K562 (cell line): ENCODE results near the gene STMP1. TPM values are rescaled to one million over a fixed set of nuclear protein-coding genes. Genes with fewer than 3 reads are reported as not detected.

Source experiments
- ATF7 ChIP-seq: fragments of 450-650 bp; IDR thresholded peaks from 2 replicates; pipeline ENCODE4 v1.7.1; 2014; ENCODE audit warnings: mild to moderate bottlenecking, moderate library complexity
- CBX5 ChIP-seq: IDR thresholded peaks from 2 replicates; pipeline ENCODE4 v1.6.1; 2014; ENCODE audit warnings: low read depth, borderline replicate concordance
- CREB3 ChIP-seq: fragments of 450-650 bp; conservative IDR thresholded peaks from 2 replicates; pipeline ENCODE4 v1.6.1; 2016; ENCODE audit warnings: missing genetic modification characterization, low read depth, mild to moderate bottlenecking, missing compliant biosample characterization, moderate library complexity
- ELF1 ChIP-seq: fragments of 200-800 bp; sonication (Bioruptor generic); IDR thresholded peaks from 2 replicates; pipeline ENCODE4 v1.6.1; 2016; ENCODE audit warnings: missing genetic modification characterization, missing compliant biosample characterization
- ELF4 ChIP-seq: fragments of 450-650 bp; formaldehyde crosslinking; IDR thresholded peaks from 2 replicates; pipeline ENCODE4 v1.4.0; 2022; ENCODE audit warnings: missing genetic modification characterization
- GABPA ChIP-seq: fragments of 200-800 bp; sonication (Bioruptor generic); conservative IDR thresholded peaks from 2 replicates; pipeline ENCODE4 v1.6.1; 2016; ENCODE audit warnings: low read depth, missing genetic modification characterization, missing compliant biosample characterization
- GABPB1 ChIP-seq: sonication (generic); formaldehyde crosslinking; IDR thresholded peaks from 2 replicates; pipeline ENCODE4 v1.8.0; 2022; ENCODE audit warnings: mild to moderate bottlenecking, missing genetic modification reagents
- MTA1 ChIP-seq: fragments of 450-650 bp; IDR thresholded peaks from 2 replicates; pipeline ENCODE4 v1.6.1; 2017; ENCODE audit warnings: borderline replicate concordance
- NR2C1 ChIP-seq, 2 experiments: fragments of 450-650 bp; IDR thresholded peaks; 2 replicates each; pipeline ENCODE4 v1.6.1; 2017; ENCODE audit warnings: mild to moderate bottlenecking in 2 of 2, antibody characterized with exemption in 1 of 2, inconsistent platforms in 1 of 2, missing compliant biosample characterization in 1 of 2, missing genetic modification characterization in 1 of 2
- NR2F6 ChIP-seq: fragments of 450-650 bp; formaldehyde crosslinking; IDR thresholded peaks from 2 replicates; pipeline ENCODE4 v1.4.0; 2020; ENCODE audit warnings: mild to moderate bottlenecking
- OTX1 ChIP-seq: fragments of 450-650 bp; formaldehyde crosslinking; IDR thresholded peaks from 2 replicates; pipeline ENCODE4 v1.4.0; 2022; ENCODE audit warnings: mild to moderate bottlenecking
- RREB1 ChIP-seq: fragments of 250-450 bp; sonication (Bioruptor Pico); IDR thresholded peaks from 2 replicates; pipeline ENCODE4 v1.4.0; 2020
- SMC3 ChIP-seq: conservative IDR thresholded peaks from 2 replicates; pipeline ENCODE4 v1.6.1; 2011; ENCODE audit warnings: low read depth, low read length, improper control_type of control experiment; ENCODE audit not compliant: insufficient read depth
- TCF7L2 ChIP-seq: fragments of 150-350 bp; IDR thresholded peaks from 2 replicates; pipeline ENCODE4 v1.6.1; 2016; ENCODE audit warnings: low read depth, mild to moderate bottlenecking, low read length, moderate library complexity
- XRCC5 ChIP-seq: fragments of 200-400 bp; formaldehyde crosslinking; IDR thresholded peaks from 2 replicates; pipeline ENCODE4 v1.6.1; 2017; ENCODE audit warnings: low read depth, mild to moderate bottlenecking, low read length
- ZBTB17 ChIP-seq: fragments of 450-650 bp; formaldehyde crosslinking; IDR thresholded peaks from 2 replicates; pipeline ENCODE4 v1.4.0; 2020; ENCODE audit warnings: mild to moderate bottlenecking
- ZNF253 ChIP-seq: fragments of 250-450 bp; sonication (Bioruptor Pico); conservative IDR thresholded peaks from 2 replicates; pipeline ENCODE4 v1.6.1; 2021; ENCODE audit warnings: mild to moderate bottlenecking
- ZNF561 ChIP-seq: fragments of 450-650 bp; formaldehyde crosslinking; conservative IDR thresholded peaks from 2 replicates; pipeline ENCODE4 v1.4.0; 2020; ENCODE audit warnings: mild to moderate bottlenecking, moderate library complexity
- ZNF740 ChIP-seq, 3 experiments: fragments of 200-800 bp in 1 of 3; sonication (Bioruptor generic) in 1 of 3; sonication (generic) in 1 of 3; formaldehyde crosslinking in 1 of 3; IDR thresholded peaks; 2 replicates each; pipeline versions ENCODE4 v1.6.1 to v1.8.0; 2016 to 2022; ENCODE audit warnings: mild to moderate bottlenecking in 2 of 3, missing compliant biosample characterization in 2 of 3, missing genetic modification characterization in 2 of 3, missing genetic modification reagents in 1 of 3
- polyA plus RNA-seq, 8 experiments: library from polyadenylated mRNA; depleted of rRNA in 4 of 8; stranded (reverse) in 5 of 8; unstranded in 3 of 8; fragments of >200 nt; fragmentation: Nextera tagmentation in 2 of 8; fragmentation: Illumina TruSeq in 1 of 8; extraction: Ambion mirVana in 2 of 8; extraction: Trizol in 1 of 8; gene quantifications; 2 replicates each; pipeline versions ENCODE4 v1.2.1 to v1.2.3, GENCODE V29; 2011 to 2014; ENCODE audit warnings: inconsistent platforms in 1 of 8, missing spikeins in 1 of 8
- total RNA-seq, 7 experiments: library from RNA; depleted of rRNA in 6 of 7; stranded (reverse); fragments of >200 nt in 6 of 7; fragmentation: Illumina TruSeq in 2 of 7; extraction: Trizol in 2 of 7; gene quantifications; 2 replicates each; pipeline versions ENCODE4 v1.2.1 to v1.2.3, GENCODE V29; 2011 to 2021; ENCODE audit warnings: low replicate concordance in 1 of 7

STMP1 gene
- total and polyA plus RNA-seq, 9 of the 15 experiments (the other 6 are each of a cell fraction or from before 2014, with no cell fraction given), result 10.6 to 249 (median 56.8) TPM

DNA sequence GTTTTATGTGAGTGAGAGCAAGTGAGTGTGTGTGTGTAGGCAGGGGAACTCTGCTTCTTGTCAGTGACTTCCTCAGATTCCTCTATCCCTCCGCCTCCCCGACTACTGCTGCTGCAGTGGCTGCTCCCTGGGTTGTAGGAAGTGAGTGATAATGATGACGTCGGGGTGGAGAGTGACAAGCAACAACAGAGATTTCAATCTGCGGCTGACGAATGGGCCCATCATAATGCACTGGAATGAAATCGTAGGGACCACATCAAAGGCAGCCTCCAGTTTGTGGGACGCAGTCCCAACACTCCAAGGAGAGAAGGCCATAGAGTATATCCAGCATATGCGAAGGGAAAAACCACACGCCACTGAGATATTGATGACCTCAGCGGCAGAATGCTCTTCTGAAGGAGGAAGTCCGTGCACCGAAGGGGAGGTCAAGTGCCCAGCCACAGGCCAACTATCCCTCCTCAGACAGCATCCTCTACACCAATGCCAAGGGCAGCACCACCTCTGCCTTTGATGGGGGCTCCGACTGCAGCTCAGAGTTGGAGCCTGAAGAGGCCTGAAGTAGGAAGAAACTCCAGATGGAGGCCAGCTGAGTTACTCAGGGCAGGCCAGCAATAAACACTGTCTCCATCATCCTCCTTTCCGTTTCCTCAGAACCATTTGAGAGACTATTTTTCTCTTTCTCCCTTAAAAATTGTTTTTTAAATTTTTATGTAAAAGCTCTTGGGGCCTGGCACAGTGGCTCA lies 11.3 kb upstream of the STMP1 start (continued):
- TF ChIP-seq ATF7, result peak; percentile 97
- TF ChIP-seq MTA1, result peak; percentile 85; the same call in 1 of the 2 replicates
- no peak for TF ChIP-seq XRCC5
- no peak for TF ChIP-seq CREB3 (tag)
- TF ChIP-seq GABPA (tag), result peak; percentile 62
- TF ChIP-seq NR2F6 (CRISPR knock-in tag), result 0 out of 2 replicates have a peak, but pooled peaks have one; percentile 22
- TF ChIP-seq CBX5, result no peak
- peak; percentile 56; the same call in 1 of the 2 replicates for TF ChIP-seq OTX1
- 0 out of 2 replicates have a peak, but pooled peaks have one; percentile 7 for TF ChIP-seq SMC3
- TF ChIP-seq ZNF561 (CRISPR knock-in tag), result no peak
- no peak for TF ChIP-seq ZBTB17 (CRISPR knock-in tag)
- TF ChIP-seq GABPB1 (CRISPR knock-in tag), result peak; percentile 88
- peak; percentile 81 for TF ChIP-seq ELF1 (tag)
- peak; percentile 87; the same call in 1 of the 2 replicates for TF ChIP-seq ELF4
- no peak for TF ChIP-seq ZNF253
- no peak for TF ChIP-seq NR2C1 (IDR thresholded peaks at IDR 0.05)
- peak; percentile 47; the same call in 1 of the 2 replicates for TF ChIP-seq NR2C1 (tag; IDR thresholded peaks at IDR 0.05)
- peak; percentile 92 for TF ChIP-seq TCF7L2
- TF ChIP-seq RREB1, result peak; percentile 85; the same call in 1 of the 2 replicates
- TF ChIP-seq ZNF740 (CRISPR knock-in tag; IDR thresholded peaks at IDR 0.05), result no peak
- no peak for TF ChIP-seq ZNF740 (tag; IDR thresholded peaks at IDR 0.05)
